Suppressor macrophage treated with lipopolysaccharide for 1 hour (primary cell): ENCODE results near the gene TOP1.
"Not testable (repeated sequence)": the region's sequence is repeated elsewhere in the genome, so short reads cannot be mapped to it uniquely, and the experiment has no call there.

Experiments
- DNase-seq, 3 donors: peaks; one replicate each; pipeline ENCODE4 v3.0.0-alpha.2; 2020 to 2022

TOP1 gene

GRCh38 chr20:41095110-41095969 lies 66.7 kb downstream of the TOP1 start:
- DNase-seq = peak; percentile 75 to 78 (median 77)

DNA sequence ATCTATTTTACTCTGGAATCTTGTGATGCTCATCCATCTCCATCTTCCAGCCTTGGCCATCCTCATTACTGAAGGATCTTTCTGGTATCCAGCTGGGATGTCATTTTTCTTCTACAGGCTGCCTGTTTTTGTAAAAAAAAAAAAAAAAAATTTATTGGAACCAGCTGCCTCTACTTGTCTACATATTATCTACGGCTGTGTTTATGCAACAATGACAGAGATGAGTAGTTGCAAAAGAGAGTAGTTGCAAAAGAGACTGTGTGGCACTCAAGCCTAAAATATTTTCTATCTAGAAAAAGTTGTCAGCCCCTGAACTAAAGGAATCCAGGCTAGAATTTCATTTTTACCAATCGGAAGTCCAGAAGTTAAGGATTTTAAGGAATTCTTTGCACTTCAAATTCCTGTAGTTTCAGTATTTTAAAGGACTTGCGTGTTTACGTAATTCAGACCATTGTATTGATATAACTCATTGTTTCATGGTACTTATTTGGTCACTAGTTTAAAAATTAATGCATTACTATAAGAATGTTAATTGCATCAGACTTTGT lies 70.2 kb downstream of the TOP1 start:
- DNase-seq = no peak

GRCh38 chr20:41100001-41100480 lies 71.4 kb downstream of the TOP1 start:
- no peak for DNase-seq

DNA sequence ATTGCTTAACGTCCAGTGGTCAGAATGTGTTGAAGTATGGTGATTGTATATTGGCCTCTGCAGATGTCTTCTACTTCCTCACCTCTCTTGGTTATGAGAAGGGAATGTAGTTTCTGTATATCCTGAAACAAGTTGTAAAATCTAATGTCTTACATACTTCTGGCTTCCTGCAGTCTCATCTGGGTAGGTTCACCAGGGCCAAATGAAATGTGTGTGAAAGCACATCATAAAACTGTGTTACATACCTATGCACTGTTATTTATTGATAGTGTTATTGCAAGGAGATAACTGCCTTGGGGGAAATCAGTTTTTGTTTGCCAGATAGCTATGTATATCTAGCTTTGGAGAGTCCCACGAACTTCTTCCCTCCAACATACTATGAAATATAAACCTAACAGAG lies 73.0 kb downstream of the TOP1 start:
- no peak for DNase-seq

DNA sequence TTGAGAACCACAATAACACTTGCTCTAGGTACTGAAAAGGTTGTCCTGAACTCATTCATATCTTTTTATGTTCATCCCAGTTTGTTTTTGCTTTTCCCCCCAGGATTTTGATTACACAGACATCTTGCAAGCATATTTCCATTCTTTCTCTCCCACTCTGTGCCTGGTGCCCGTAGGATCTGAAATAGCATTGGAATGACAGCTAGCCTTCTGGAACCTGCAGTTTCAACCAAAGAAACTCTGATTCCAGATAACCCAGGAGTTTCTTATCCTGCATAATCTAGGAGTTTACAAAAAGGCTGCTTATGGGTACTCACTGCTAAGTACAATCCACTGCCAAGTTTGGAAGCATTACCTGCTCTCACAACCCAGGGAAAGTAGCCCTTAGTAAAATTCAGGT lies 79.9 kb downstream of the TOP1 start:
- DNase-seq = no peak

GRCh38 chr20:41110012-41110411 lies 81.4 kb downstream of the TOP1 start:
- DNase-seq = no peak

DNA sequence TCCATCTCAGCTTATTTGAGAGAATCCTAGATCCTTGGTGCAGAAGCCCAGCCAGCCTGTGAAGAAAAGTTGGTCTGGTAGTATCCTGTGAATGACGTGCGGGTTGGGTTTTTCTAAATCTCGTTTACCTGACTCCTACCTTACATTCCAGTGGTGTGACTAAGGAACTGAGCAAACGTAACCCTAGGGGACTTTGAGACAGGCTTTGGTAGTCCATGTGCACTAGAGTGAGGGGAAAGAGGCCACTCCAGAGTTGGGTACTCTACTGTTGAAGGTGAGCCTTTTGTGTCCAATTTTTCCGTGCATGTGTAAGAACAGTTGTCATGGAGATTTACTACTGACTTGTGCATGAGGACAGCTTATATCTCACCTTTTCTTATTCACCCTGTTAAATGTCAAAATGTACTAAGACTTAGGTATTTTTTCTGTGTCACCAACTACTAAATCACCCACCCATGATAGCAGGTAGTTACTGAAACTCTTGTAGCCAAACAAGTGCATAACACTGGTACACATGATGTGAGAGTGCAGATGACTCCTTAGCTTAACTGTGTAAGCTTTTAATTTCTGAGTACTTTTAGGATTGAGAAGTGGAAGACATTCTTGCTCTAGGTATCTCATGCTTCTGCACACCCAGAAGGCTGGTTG lies 82.4 kb downstream of the TOP1 start:
- DNase-seq = no peak

DNA sequence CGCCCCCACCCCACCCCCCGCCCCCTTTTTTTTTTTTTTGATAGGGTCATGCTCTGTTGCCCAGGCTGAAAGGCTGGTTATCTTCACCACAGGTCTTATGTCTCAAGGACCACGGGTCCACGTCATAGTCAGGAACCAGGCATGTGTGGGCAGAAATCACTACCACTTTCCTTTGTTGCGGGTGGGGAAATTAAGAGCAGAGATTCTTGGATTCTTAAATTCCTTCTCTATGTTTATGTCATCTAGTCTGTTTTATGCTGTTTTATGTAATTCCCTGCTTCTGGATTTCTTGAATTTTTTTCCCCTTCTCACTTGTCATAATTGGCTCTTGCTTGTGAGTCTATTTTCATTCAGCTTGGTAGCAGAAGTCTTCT lies 82.9 kb downstream of the TOP1 start:
- peak in 2 of 3 donors; percentile 14 to 34 for DNase-seq

GRCh38 chr20:41116282-41116956 lies 87.8 kb downstream of the TOP1 start:
- no peak for DNase-seq

- not testable (repeated sequence) for DNase-seq
Observed at GRCh38 chr20:41118159-41118558, 89.5 kb downstream of the TOP1 start.

DNA sequence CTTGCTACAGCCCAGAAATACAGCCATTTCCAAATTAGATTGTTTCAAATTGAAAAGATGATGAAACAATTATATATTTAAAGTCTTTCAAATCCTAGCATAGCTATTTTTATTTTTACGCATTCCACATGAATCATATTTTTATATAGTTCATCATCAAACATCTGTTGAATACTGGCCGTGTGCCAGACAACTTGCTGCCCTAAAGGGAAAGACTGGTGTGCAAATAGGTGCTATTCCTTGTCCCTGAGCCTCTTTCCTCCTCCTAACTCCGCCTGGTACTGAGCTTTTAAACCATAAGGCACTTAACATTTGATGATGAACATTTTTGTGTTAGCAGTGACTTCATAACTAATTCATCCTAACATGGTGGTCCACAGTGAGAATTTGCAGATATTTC lies 90.0 kb downstream of the TOP1 start:
- no peak for DNase-seq

DNA sequence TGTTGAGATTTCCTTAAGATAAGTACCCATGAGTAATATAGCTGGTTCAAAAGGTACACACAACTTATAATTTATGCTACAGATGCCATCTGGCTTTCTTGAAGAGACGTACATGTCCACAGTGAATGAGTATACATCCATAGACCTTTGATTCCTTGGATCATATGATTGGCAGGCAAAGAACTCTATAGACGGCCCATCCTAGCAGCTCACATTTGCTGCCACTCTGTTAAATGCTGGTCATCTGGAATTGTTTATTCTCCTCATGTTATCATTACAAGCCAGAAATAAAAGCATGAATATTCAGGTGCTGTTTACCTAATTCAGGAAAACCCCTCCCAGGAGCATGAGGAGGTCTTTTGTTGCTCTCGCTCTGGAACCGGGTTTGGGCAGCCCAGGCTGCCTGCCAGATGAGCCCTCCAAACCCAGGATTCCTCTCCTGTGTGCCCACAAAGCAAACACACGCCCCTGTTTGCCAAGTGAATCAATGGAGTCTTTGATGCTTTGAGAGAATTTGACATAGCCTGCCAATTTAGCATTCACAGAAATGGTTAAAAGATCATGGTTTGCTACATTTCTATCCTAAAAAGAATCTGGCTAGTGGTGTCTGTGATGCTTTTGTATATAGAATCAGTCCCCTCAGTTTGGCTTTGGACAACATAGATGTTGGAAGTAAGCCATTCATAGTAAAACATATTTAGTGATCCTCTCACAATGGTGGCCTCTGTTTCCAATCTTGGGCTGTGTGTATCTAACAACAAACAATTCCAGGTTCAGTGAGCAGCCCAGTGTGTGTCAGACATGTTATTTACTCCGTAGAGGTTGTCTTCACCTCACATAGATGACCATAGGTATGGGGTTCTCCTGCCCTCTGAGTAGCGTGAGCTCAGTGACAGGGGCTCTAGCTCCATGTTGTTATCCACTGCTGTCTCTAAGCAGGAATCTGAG lies 91.3 kb downstream of the TOP1 start:
- no peak for DNase-seq

GRCh38 chr20:41121399-41121798 lies 92.8 kb downstream of the TOP1 start:
- no peak for DNase-seq

DNA sequence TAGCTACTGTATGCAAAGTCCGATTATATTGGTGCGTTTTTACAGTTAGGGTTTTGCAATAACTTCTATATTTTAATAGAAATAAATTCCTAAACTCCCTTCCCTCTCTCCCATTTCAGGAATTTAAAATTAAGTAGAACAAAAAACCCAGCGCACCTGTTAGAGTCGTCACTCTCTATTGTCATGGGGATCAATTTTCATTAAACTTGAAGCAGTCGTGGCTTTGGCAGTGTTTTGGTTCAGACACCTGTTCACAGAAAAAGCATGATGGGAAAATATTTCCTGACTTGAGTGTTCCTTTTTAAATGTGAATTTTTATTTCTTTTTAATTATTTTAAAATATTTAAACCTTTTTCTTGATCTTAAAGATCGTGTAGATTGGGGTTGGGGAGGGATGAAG lies 95.0 kb downstream of the TOP1 start:
- DNase-seq = no peak

- no peak for DNase-seq
Observed at GRCh38 chr20:41124451-41125094, 96.0 kb downstream of the TOP1 start.

GRCh38 chr20:41125530-41126457 lies 97.2 kb downstream of the TOP1 start:
- DNase-seq = no peak

GRCh38 chr20:41126719-41127118 lies 98.1 kb downstream of the TOP1 start:
- no peak for DNase-seq

DNA sequence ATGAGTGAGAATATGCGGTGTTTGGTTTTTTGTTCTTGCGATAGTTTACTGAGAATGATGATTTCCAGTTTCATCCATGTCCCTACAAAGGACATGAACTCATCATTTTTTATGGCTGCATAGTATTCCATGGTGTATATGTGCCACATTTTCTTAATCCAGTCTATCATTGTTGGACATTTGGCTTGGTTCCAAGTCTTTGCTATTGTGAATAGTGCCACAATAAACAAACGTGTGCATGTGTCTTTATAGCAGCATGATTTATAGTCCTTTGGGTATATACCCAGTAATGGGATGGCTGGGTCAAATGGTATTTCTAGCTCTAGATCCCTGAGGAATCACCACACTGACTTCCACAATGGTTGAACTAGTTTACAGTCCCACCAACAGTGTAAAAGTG lies 99.7 kb downstream of the TOP1 start:
- not testable (repeated sequence) for DNase-seq

GRCh38 chr20:41131594-41132387 lies 103.2 kb downstream of the TOP1 start:
- DNase-seq = no peak

- not testable (repeated sequence) for DNase-seq
Observed at GRCh38 chr20:41132388-41132775, 103.8 kb downstream of the TOP1 start.
